Heart left ventricle (tissue), 16 donors: ENCODE results near the gene SND1. TPM values are rescaled to one million over a fixed set of nuclear protein-coding genes. Genes with fewer than 3 reads are reported as not detected.
A peak's percentile ranks its signal among the peaks of the same experiment; 100 is the strongest.

ENCODE experiments used
- ATAC-seq, 4 donors: fragments of 200-7000 bp; cut with Tn5 transposase; one replicate each; pipeline ENCODE4 v1.9.1; 2020 to 2022; ENCODE audit warnings: moderate library complexity in 4 of 4, mild to moderate bottlenecking in 3 of 4, moderate number of reproducible peaks in 1 of 4
- DNase-seq, 5 donors: peaks; one replicate each; pipeline ENCODE4 v3.0.0-alpha.2; 2020
- H3K27ac ChIP-seq, 12 donors: fragments of 200-600 bp; sonication (generic) in 4 of 12; one replicate each; pipeline versions ENCODE4 v1.5.0 to v1.8.0; 2016 to 2022; ENCODE audit warnings: mild to moderate bottlenecking in 2 of 12
- H3K27me3 ChIP-seq, 9 donors: fragments of 200-600 bp; sonication (generic) in 2 of 9; one replicate each; pipeline versions ENCODE4 v1.5.1 to v1.8.0; 2016 to 2022; ENCODE audit warnings: mild to moderate bottlenecking in 3 of 9
- H3K36me3 ChIP-seq, 9 donors: fragments of 200-600 bp; sonication (generic) in 2 of 9; one replicate each; pipeline versions ENCODE4 v1.5.0 to v1.8.0; 2018 to 2022; ENCODE audit warnings: mild to moderate bottlenecking in 2 of 9
- H3K4me1 ChIP-seq, 12 donors: fragments of 200-600 bp; sonication (generic) in 4 of 12; one replicate each; pipeline versions ENCODE4 v1.5.0 to v1.8.0; 2016 to 2022; ENCODE audit warnings: mild to moderate bottlenecking in 3 of 12
- H3K4me3 ChIP-seq, 12 donors: fragments of 200-600 bp; sonication (generic) in 4 of 12; one replicate each; pipeline versions ENCODE4 v1.5.0 to v1.8.0; 2017 to 2022; ENCODE audit warnings: mild to moderate bottlenecking in 9 of 12, moderate library complexity in 4 of 12
- H3K9me3 ChIP-seq, 12 donors: fragments of 200-600 bp; sonication (generic) in 4 of 12; one replicate each; pipeline versions ENCODE4 v1.5.0 to v1.8.0; 2016 to 2022; ENCODE audit warnings: mild to moderate bottlenecking in 1 of 12
- POLR2A ChIP-seq, 2 donors: fragments of 450-650 bp; IDR thresholded peaks; one replicate each; pipeline ENCODE4 v1.6.1; 2017; ENCODE audit warnings: antibody characterized with exemption in 2 of 2, mild to moderate bottlenecking in 2 of 2, moderate library complexity in 2 of 2
- WGBS, 4 donors: extraction: QIAGEN DNeasy Blood & Tissue Kit in 2 of 4; methylation state at CpG; one replicate each; pipeline versions ENCODE4 v1.1.5 to v1.1.7; 2013 to 2018; 5-methylcytosine and 5-hydroxymethylcytosine counted together
- intact Hi-C, 10 donors: fragments of 100-400 bp; cut with DNase I; formaldehyde crosslinking; loops; one replicate each; pipeline versions ENCODE4 v1.11.1 to v1.14.2; 2022
- polyA plus RNA-seq, 2 donors: library from polyadenylated mRNA; stranded (reverse); fragments of 200-250 nt; gene quantifications; one replicate each; pipeline ENCODE4 v1.2.3, GENCODE V29; 2013
- total RNA-seq, 9 donors: library from RNA; depleted of rRNA in 2 of 9; stranded (reverse); fragments of >200 nt in 2 of 9; fragmentation: NEBNext Ultra II Directional in 3 of 9; extraction: Animal tissue kit (Norgen Biotek cat#: 25700) in 3 of 9; gene quantifications; one replicate each; pipeline versions ENCODE4 v1.1.0 to v1.2.4, GENCODE V29; 2016 to 2023
- TF ChIP-seq, protein P1 (sequence below), 12 donors: fragments of 200-600 bp; sonication (generic) in 4 of 12; IDR thresholded peaks; one replicate each; pipeline versions ENCODE4 v1.5.0 to v1.8.0; 2018 to 2022; ENCODE audit warnings: antibody characterized with exemption in 12 of 12, mild to moderate bottlenecking in 5 of 12
- donor health status: ischemic (EF 13 %, LVEDD 7.1; RV severe dilation, severe dysfunction).
- donor health status: healthy with polysubstance abuse.
- donor health status: DM: no; HTN: yes; CAD: no.
- donor health status: DM: no; HTN: no; CAD: no.
- donor health status: ischemic (EF 25% LVEDD 6.9; RV normal size, moderate dysfunction).
- donor health status: ischemic (EF 25% LVEDD 5.7; RV mildly dilated, moderate dysfunction).
- donor health status: healthy.
- donor health status: DM: yes; HTN: yes; CAD: no.
- donor health status: ischemic (EF 35%, LVEDD 5.7; RV mildly dilated, moderate dysfunction).
- donor health status: nonischemic (EF 11% LVEDD 7.7; RV severe dilation, severe dysfunction).
- donor health status: DM: yes; HTN: yes; CAD: no.
- donor health status: PGD.
- donor health status: ischemic (EF 29% LVEDD 5.4; RV normal size, mild dysfunction).
- donor health status: nonischemic (EF 23%, LVEDD 6.1; RV moderate dilation, normal function).

The SND1 gene
- total and polyA plus RNA-seq, 11 donors = 45.6 to 115 (median 76.3) TPM

GRCh38 chr7:127708201-127708600 is 56.2 kb downstream of the SND1 start:
- Histone ChIP-seq H3K9me3 (peaks cover 0 to 15% (median 5%) of the 10 kb centered on the region in 12 donors), H3K4me3 (no peak overlapping the region), H3K4me1 (peaks cover 0 to 3% (median 0%) of the 10 kb centered on the region in 12 donors), H3K27me3 (no peaks in the 10 kb centered on the region), H3K27ac (no peak overlapping the region), H3K36me3 (peaks cover 0 to 89% (median 61%) of the 10 kb centered on the region in 9 donors)
- intact Hi-C loops = loop anchor here (1.0 to 10.0 kb wide), 7 partner anchors 324 to 501 kb away; partner anchors contain the start of gene LRRC4 (in 5 of the 10)
- no peak for DNase-seq
- TF ChIP-seq, protein P1, sequence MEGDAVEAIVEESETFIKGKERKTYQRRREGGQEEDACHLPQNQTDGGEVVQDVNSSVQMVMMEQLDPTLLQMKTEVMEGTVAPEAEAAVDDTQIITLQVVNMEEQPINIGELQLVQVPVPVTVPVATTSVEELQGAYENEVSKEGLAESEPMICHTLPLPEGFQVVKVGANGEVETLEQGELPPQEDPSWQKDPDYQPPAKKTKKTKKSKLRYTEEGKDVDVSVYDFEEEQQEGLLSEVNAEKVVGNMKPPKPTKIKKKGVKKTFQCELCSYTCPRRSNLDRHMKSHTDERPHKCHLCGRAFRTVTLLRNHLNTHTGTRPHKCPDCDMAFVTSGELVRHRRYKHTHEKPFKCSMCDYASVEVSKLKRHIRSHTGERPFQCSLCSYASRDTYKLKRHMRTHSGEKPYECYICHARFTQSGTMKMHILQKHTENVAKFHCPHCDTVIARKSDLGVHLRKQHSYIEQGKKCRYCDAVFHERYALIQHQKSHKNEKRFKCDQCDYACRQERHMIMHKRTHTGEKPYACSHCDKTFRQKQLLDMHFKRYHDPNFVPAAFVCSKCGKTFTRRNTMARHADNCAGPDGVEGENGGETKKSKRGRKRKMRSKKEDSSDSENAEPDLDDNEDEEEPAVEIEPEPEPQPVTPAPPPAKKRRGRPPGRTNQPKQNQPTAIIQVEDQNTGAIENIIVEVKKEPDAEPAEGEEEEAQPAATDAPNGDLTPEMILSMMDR (IDR thresholded peaks at IDR 0.05) = no peak
- TF ChIP-seq POLR2A (IDR thresholded peaks at IDR 0.05) = no peak
- ATAC-seq = no peak
- 69 to 82% (median 74%) methylated on average over 1 of the region's 1 CpG for WGBS, 4 donors

GRCh38 chr7:127708788-127709187 is 56.8 kb downstream of the SND1 start:
- Histone ChIP-seq H3K27ac (no peak overlapping the region), H3K9me3 (peaks cover 0 to 15% (median 5%) of the 10 kb centered on the region in 12 donors), H3K27me3 (no peaks in the 10 kb centered on the region), H3K4me3 (no peak overlapping the region), H3K36me3 (peaks cover 0 to 89% (median 55%) of the 10 kb centered on the region in 9 donors), H3K4me1 (peaks cover 0 to 7% (median 0%) of the 10 kb centered on the region in 12 donors)
- TF ChIP-seq POLR2A (IDR thresholded peaks at IDR 0.05) = no peak
- TF ChIP-seq, protein P1 (IDR thresholded peaks at IDR 0.05) = peak; percentile 52 to 90 (median 80)
- ATAC-seq = peak; percentile 27 to 86 (median 84)
- 91 to 96% (median 93%) methylated on average over 1 of the region's 1 CpG for WGBS, 4 donors
- intact Hi-C loops = loop anchor here (1.0 to 10.0 kb wide), 7 partner anchors 324 to 501 kb away; partner anchors contain the start of gene LRRC4 (in 5 of the 10)
- peak in 4 of 5 donors; percentile 57 to 73 (median 70) for DNase-seq

DNA sequence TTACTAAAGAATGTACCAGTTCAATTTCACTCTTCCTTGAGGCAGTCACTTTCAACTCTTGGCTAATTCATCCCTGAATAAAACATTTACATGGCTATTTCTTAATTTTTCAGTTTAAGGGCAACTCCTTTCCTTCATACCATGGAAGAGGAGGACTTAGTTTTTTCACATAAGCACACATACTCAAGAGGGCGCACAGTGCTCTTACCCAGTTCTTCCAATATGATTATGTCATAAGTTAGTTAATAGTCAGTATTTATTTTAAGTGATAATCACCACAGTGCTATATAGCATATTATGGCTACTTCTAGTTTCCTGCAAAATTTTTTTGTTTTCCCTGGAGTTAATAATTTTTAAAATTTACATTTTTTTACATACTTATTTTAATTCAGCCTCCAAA is 58.6 kb downstream of the SND1 start:
- DNase-seq (no peak), ATAC-seq (no peak)
- Histone ChIP-seq H3K27ac (no peak overlapping the region), H3K27me3 (no peaks in the 10 kb centered on the region), H3K9me3 (peaks cover 0 to 15% (median 5%) of the 10 kb centered on the region in 12 donors), H3K36me3 (peaks cover 0 to 83% (median 44%) of the 10 kb centered on the region in 9 donors), H3K4me3 (no peak overlapping the region), H3K4me1 (peaks cover 0 to 17% (median 0%) of the 10 kb centered on the region in 12 donors)
- no peak for TF ChIP-seq POLR2A (IDR thresholded peaks at IDR 0.05)
- TF ChIP-seq, protein P1 (IDR thresholded peaks at IDR 0.05) = no peak
- intact Hi-C loops = loop anchor here in 3 of 10 donors (5.0 to 10.0 kb wide), 2 partner anchors 322 to 324 kb away; partner anchors contain the start of gene LRRC4 (in 3 of the 3)
- WGBS, 4 donors = 98 to 100% (median 100%) methylated on average over 1 of the region's 1 CpG

- WGBS, 4 donors = 96 to 99% (median 98%) methylated on average over 4 of the region's 4 CpGs
- no peaks in the 10 kb centered on the region for H3K27me3 ChIP-seq
- peaks cover 0 to 77% (median 33%) of the 10 kb centered on the region in 9 donors for H3K36me3 ChIP-seq
- ATAC-seq (no peak), DNase-seq (no peak)
- no peak overlapping the region for H3K4me3 ChIP-seq
- H3K9me3 ChIP-seq = peaks cover 0 to 15% (median 5%) of the 10 kb centered on the region in 12 donors
- H3K27ac ChIP-seq = no peak overlapping the region
- intact Hi-C loops = loop anchor here in 3 of 10 donors (5.0 to 10.0 kb wide), 2 partner anchors 320 to 323 kb away; partner anchors contain the start of gene LRRC4 (in 3 of the 3)
- TF ChIP-seq POLR2A (IDR thresholded peaks at IDR 0.05) = no peak
- TF ChIP-seq, protein P1 (IDR thresholded peaks at IDR 0.05) = no peak
- peaks cover 0 to 17% (median 0%) of the 10 kb centered on the region in 12 donors for H3K4me1 ChIP-seq
These were observed 59.9 kb downstream of the SND1 start for GRCh38 chr7:127711872-127712271.
